ENCODE results near the gene TRAF3. TPM values are rescaled to one million over a fixed set of nuclear protein-coding genes. Genes with fewer than 3 reads are reported as not detected.

The TRAF3 gene
- total RNA-seq, 2 experiments from 2014 or later, result 66.4 to 83.7 TPM

GRCh38 chr14:102772781-102773570, 4.3 kb upstream of the TRAF3 start:
- Mint-ChIP-seq H3K27ac (no peak overlapping the region), H3K4me1 (peaks cover 34% of the 10 kb centered on the region), H3K4me3 (no peak overlapping the region), H3K36me3 (ENCODE audit: low read depth) (no peaks in the 10 kb centered on the region), H3K9me3 (ENCODE audit: low read depth) (no peaks in the 10 kb centered on the region), H3K27me3 (no peaks in the 10 kb centered on the region)
- ChIA-PET POLR2A (interaction anchor here (0.6 kb wide), 1 partner anchor 456 kb away, joined by 3 read pairs; no protein-coding TSS in a partner anchor), CTCF (interaction anchor here (0.6 to 1.5 kb wide), 5 partner anchors 11 to 248 kb away, joined by 3 to 6 read pairs (median 4); no protein-coding TSS in a partner anchor)
- ATAC-seq (no peak), DNase-seq (no peak)
- intact Hi-C loops (cut with DNase I, micrococcal nuclease), result no loop called here

DNA sequence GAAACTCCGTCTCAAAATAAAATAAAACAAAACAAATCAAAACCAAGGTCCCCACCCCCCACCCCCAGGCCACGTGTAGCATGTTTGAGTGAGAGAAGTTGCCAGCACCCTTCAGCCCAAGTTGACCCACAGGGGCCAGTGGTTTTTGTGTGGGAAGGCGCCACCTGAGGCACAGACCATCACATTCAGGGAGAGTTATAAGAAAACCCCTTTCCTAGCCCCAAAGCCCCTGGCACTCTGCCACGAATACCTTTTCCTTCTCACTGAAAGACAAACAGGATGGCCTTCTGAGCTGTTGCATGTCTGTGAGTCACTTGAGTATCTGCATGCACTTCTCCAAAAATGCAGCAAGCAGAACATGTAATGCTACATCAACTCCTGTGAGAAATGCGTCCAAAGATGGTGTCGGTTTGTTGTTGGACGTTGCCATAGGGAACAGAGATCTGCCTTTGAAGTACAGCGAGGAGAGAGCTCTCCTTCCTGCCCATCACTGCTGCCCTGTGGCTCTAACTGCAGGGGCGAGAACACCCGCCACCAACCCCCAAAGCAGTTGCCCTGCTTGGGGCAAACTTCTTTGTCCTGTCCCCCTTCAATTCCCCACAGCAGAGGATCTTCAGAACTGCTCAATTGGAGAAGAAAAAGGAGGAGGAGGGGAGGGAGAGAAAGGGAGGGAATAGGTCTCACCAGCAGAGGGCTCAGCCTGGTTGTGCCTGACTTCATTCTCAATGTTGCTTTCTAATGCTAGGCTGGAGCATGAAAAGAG, 2.7 kb upstream of the TRAF3 start:
- DNase-seq, result peak; percentile 73
- Mint-ChIP-seq H3K9me3 (ENCODE audit: low read depth) (no peaks in the 10 kb centered on the region), H3K36me3 (ENCODE audit: low read depth) (peaks cover 14% of the 10 kb centered on the region), H3K4me1 (peaks cover 32% of the 10 kb centered on the region), H3K27me3 (no peaks in the 10 kb centered on the region), H3K27ac (peak overlapping the region; percentile 78), H3K4me3 (peak overlapping the region; percentile 7)
- intact Hi-C loops (cut with DNase I, micrococcal nuclease), result loop anchor here (1.0 to 5.0 kb wide), 5 partner anchors 108 to 613 kb away; partner anchors contain the start of genes MARK3 (in 1 of the 2) and ZNF839 (in 1 of the 2)
- CTCF ChIA-PET, result interaction anchor here (0.7 to 1.5 kb wide), 9 partner anchors 10 to 206 kb away, joined by 3 to 8 read pairs (median 3); no protein-coding TSS in a partner anchor
- POLR2A ChIA-PET, result interaction anchor here (0.5 kb wide), 2 partner anchors 13 to 99 kb away, joined by 7 to 12 read pairs; no protein-coding TSS in a partner anchor
- peak; percentile 58 for ATAC-seq

- no peak for ATAC-seq
- DNase-seq, result peak; percentile 44
- ChIA-PET POLR2A (no interaction called here), CTCF (interaction anchor here (0.9 to 1.1 kb wide), 4 partner anchors 9 to 83 kb away, joined by 3 to 6 read pairs (median 3); no protein-coding TSS in a partner anchor)
- H3K27ac Mint-ChIP-seq, result peak overlapping the region; percentile 91
- no peaks in the 10 kb centered on the region for H3K27me3 Mint-ChIP-seq
- peak overlapping the region; percentile 71 for H3K4me3 Mint-ChIP-seq
- H3K4me1 Mint-ChIP-seq, result peaks cover 46% of the 10 kb centered on the region
- peaks cover 27% of the 10 kb centered on the region for H3K36me3 Mint-ChIP-seq (ENCODE audit: low read depth)
- intact Hi-C loops (cut with DNase I, micrococcal nuclease), result loop anchor here (1.0 to 5.0 kb wide), 6 partner anchors 107 to 611 kb away; partner anchors contain the start of genes MARK3 (in 1 of the 2), RCOR1 (in 1 of the 2) and ZNF839 (in 1 of the 2)
- H3K9me3 Mint-ChIP-seq (ENCODE audit: low read depth), result no peaks in the 10 kb centered on the region
Measured at GRCh38 chr14:102775855-102776760, 1.1 kb upstream of the TRAF3 start.

DNA sequence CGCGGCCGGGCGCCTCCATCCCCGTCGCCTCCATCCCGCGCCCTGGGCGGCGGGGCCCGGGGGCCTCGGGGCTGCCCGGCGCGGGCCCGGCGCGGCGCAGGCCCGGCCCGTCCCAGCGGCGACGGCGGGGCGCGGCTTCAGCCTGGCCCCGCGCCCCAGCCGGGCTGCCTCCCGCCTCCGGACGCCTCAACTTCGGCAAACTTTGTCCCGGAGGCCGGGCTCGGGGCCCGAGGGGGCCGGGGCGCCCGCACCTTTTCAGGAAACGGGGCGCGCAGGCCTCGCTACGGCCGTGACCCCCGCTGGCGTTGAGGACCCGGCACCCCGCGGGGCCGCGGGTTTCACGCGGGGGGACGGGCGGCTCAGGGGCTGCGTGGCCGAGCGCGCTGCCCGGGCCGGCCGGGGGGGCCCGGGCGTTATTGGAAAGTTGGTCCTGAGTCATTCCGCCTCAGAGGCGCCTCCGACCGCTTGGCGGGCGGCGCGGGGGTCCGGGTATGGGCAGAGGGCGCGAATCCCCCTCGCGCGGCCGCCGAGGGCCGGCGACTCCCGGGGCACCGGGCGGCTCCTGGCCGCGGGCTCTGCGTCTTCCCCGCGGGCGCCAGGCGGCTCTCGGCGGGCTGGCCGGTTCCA, 575 bp downstream of the TRAF3 start:
- POLR2A ChIA-PET, result interaction anchor here (1.0 kb wide), 2 partner anchors 42 to 184 kb away, joined by 5 to 7 read pairs; no protein-coding TSS in a partner anchor
- CTCF ChIA-PET, result no interaction called here
- intact Hi-C loops (cut with DNase I, micrococcal nuclease), result loop anchor here (1.0 to 5.0 kb wide), 7 partner anchors 27 to 609 kb away; partner anchors contain the start of genes EIF5 (in 1 of the 2), MARK3 (in 1 of the 2), RCOR1 (in 1 of the 2) and ZNF839 (in 1 of the 2)
- H3K27me3 Mint-ChIP-seq, result no peaks in the 10 kb centered on the region
- H3K4me1 Mint-ChIP-seq, result peaks cover 60% of the 10 kb centered on the region
- peak overlapping the region; percentile 94 for H3K27ac Mint-ChIP-seq
- H3K4me3 Mint-ChIP-seq, result peak overlapping the region; percentile 88
- no peaks in the 10 kb centered on the region for H3K9me3 Mint-ChIP-seq (ENCODE audit: low read depth)
- peaks cover 30% of the 10 kb centered on the region for H3K36me3 Mint-ChIP-seq (ENCODE audit: low read depth)
- DNase-seq (peak; percentile 37), ATAC-seq (peak; percentile 15)

DNA sequence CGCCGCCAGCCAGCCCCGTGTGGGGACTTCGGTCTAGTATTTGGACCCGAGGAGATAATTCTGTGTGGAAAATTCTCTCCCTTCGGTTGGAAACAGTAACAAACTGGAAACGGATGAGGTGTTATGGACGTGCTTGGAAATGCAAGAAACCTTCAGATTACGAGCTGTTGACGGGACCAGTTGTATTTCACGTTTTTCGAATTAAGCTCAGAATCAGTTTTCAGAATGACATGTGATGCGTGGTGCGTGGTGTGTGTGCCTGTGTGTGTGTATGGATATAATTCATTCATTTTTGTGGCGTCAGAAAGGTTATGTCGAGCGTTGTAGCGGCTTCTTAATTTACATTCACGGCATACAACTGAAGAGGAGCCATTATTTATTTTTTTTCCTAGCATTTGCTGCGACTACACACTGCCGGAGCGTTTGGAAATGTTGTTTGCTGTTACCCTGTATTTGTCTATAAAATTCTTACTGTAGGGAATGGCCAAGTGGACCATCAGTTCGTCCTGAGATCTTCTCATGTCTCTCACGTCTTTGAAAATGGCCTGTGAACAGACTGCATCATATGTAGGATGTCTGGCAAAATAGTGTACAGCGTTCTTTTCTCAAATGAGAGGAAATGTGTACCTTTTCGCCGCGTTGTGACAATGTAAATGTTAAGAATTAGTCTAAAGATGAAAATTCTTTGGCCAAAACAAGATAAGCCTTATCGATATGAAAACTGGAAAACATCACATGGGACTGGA, 1.3 kb downstream of the TRAF3 start:
- Mint-ChIP-seq H3K27me3 (no peaks in the 10 kb centered on the region), H3K4me3 (peak overlapping the region; percentile 88), H3K9me3 (ENCODE audit: low read depth) (no peaks in the 10 kb centered on the region), H3K4me1 (peaks cover 65% of the 10 kb centered on the region), H3K27ac (peak overlapping the region; percentile 94), H3K36me3 (ENCODE audit: low read depth) (peaks cover 32% of the 10 kb centered on the region)
- ATAC-seq, result no peak
- POLR2A ChIA-PET, result interaction anchor here (0.6 to 1.0 kb wide), 3 partner anchors 41 to 185 kb away, joined by 4 to 7 read pairs (median 5); no protein-coding TSS in a partner anchor
- peak; percentile 52 for DNase-seq
- intact Hi-C loops (cut with DNase I, micrococcal nuclease), result loop anchor here (1.0 to 5.0 kb wide), 4 partner anchors 44 to 609 kb away; partner anchors contain the start of genes MARK3 (in 1 of the 2) and ZNF839 (in 1 of the 2)
- CTCF ChIA-PET, result no interaction called here

DNA sequence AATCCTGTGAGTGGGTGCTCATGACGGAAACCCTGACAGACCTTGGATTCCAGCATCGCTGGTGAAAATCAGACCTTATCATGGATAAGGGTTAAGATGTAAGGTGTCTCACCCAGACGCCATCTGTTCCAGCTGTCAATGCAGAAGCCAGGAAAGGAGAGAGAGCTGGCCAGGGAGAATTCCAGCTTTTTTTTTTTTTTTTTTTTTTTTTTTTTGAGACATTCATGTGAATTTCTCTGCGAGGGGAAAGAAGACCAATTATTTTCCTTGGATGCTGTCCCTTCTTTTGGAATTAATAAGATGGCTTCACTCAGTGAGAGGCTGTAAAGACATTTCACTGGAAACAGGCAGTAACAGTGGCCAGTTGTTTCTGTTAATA, 1.8 kb downstream of the TRAF3 start:
- no peaks in the 10 kb centered on the region for H3K9me3 Mint-ChIP-seq (ENCODE audit: low read depth)
- intact Hi-C loops (cut with DNase I, micrococcal nuclease), result loop anchor here (5.0 kb wide), 3 partner anchors 138 to 608 kb away; partner anchors contain the start of genes MARK3 (in 1 of the 2) and ZNF839 (in 1 of the 2)
- H3K27me3 Mint-ChIP-seq, result no peaks in the 10 kb centered on the region
- DNase-seq, result no peak
- ChIA-PET CTCF (interaction anchor here (1.0 kb wide), 1 partner anchor 16 kb away, joined by 5 read pairs; no protein-coding TSS in a partner anchor), POLR2A (interaction anchor here (0.6 to 1.4 kb wide), 2 partner anchors 16 to 40 kb away, joined by 3 to 4 read pairs; no protein-coding TSS in a partner anchor)
- no peak for ATAC-seq
- peaks cover 35% of the 10 kb centered on the region for H3K36me3 Mint-ChIP-seq (ENCODE audit: low read depth)
- H3K27ac Mint-ChIP-seq, result peak overlapping the region; percentile 94
- H3K4me1 Mint-ChIP-seq, result peaks cover 71% of the 10 kb centered on the region
- H3K4me3 Mint-ChIP-seq, result peak overlapping the region; percentile 88

- Mint-ChIP-seq H3K4me1 (peaks cover 71% of the 10 kb centered on the region), H3K27me3 (no peaks in the 10 kb centered on the region), H3K27ac (peak overlapping the region; percentile 94), H3K9me3 (ENCODE audit: low read depth) (no peaks in the 10 kb centered on the region), H3K36me3 (ENCODE audit: low read depth) (peaks cover 38% of the 10 kb centered on the region), H3K4me3 (peak overlapping the region; percentile 88)
- no peak for ATAC-seq
- DNase-seq, result no peak
- ChIA-PET POLR2A (interaction anchor here (0.6 to 1.4 kb wide), 2 partner anchors 15 to 39 kb away, joined by 3 to 4 read pairs; no protein-coding TSS in a partner anchor), CTCF (interaction anchor here (1.0 kb wide), 1 partner anchor 15 kb away, joined by 5 read pairs; no protein-coding TSS in a partner anchor)
- intact Hi-C loops (cut with DNase I, micrococcal nuclease), result loop anchor here (5.0 kb wide), 3 partner anchors 138 to 608 kb away; partner anchors contain the start of genes MARK3 (in 1 of the 2) and ZNF839 (in 1 of the 2)
Measured at GRCh38 chr14:102779574-102780315, 2.5 kb downstream of the TRAF3 start.

DNA sequence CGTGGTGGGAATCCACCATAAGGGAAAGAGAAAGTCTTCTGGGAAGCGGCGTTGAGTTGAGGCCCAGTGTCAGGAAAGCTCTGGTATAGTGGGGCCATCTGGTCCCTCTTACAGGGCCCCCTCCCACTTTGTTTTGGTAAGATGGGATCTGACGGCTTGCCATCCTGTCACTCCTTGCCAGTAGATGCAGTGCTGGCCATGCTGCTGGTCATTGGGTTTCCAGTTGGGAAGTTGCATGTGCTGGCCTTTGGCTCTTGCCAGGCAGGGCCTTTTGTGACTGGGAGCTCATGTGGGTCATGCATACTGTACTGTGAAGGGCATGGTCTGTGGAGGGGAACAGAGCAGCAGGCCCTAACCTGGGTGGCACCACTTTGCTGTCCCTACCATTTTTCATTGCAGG, 3.8 kb downstream of the TRAF3 start:
- POLR2A ChIA-PET, result no interaction called here
- H3K27ac Mint-ChIP-seq, result peak overlapping the region; percentile 73
- peaks cover 73% of the 10 kb centered on the region for H3K4me1 Mint-ChIP-seq
- no peak for ATAC-seq
- H3K9me3 Mint-ChIP-seq (ENCODE audit: low read depth), result no peaks in the 10 kb centered on the region
- H3K36me3 Mint-ChIP-seq (ENCODE audit: low read depth), result peaks cover 42% of the 10 kb centered on the region
- CTCF ChIA-PET, result no interaction called here
- H3K27me3 Mint-ChIP-seq, result no peaks in the 10 kb centered on the region
- H3K4me3 Mint-ChIP-seq, result peak overlapping the region; percentile 88
- intact Hi-C loops (cut with DNase I, micrococcal nuclease), result no loop called here
- DNase-seq, result no peak

GRCh38 chr14:102782974-102783373, 5.7 kb downstream of the TRAF3 start:
- Mint-ChIP-seq H3K27ac (peak overlapping the region; percentile 41), H3K9me3 (ENCODE audit: low read depth) (no peaks in the 10 kb centered on the region)

More at GRCh38 chr14:102782974-102783373, 5.7 kb downstream of the TRAF3 start:
- Mint-ChIP-seq H3K36me3 (ENCODE audit: low read depth) (peaks cover 45% of the 10 kb centered on the region), H3K4me1 (peaks cover 80% of the 10 kb centered on the region), H3K27me3 (no peaks in the 10 kb centered on the region), H3K4me3 (peak overlapping the region; percentile 25)
- intact Hi-C loops (cut with DNase I, micrococcal nuclease), result no loop called here
- ChIA-PET POLR2A (no interaction called here), CTCF (interaction anchor here (0.7 to 1.7 kb wide), 4 partner anchors 10 to 189 kb away, joined by 3 to 6 read pairs (median 4); no protein-coding TSS in a partner anchor)
- ATAC-seq, result no peak
- DNase-seq, result no peak
